ENCODE measurements around the gene TM6SF1. TPM values are rescaled to one million over a fixed set of nuclear protein-coding genes. Genes with fewer than 3 reads are reported as not detected.

TM6SF1 gene
- total and polyA plus RNA-seq, 9 of the 15 experiments (the other 6 are each of a cell fraction or from before 2014, with no cell fraction given) = 1.0 to 5.6 (median 3.5) TPM

DNA sequence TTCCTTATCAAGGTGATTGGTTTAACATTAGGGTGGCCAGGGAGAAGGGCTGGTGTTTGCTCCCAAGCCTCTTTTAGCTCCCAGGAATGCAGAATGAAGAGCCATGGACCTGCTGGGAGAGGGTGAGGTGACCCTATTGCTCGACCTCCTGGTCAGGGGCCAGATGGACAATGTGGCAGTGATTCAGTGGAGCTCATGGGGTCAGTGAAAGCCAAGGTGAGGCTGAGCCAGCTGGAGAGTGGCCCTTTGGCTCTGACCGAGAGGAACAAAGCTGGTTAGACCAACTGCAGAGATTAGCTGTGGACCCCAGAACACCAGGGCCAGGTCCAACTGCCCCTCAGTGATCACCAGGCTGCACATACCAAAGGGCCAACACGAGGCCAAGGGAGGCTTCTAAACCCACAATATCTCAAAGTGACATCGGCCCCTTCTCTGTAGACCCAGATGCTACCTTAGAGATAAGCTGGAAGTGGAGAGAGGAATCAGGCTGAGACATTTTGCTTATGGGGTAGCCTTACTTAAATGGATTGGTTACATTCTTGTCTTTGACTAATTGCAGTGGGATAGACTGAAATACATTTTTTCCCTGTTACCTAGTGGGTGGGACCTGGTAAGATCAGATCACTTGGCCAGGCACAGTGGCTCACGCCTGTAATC lies 24.6 kb upstream of the TM6SF1 start:
- CTCF ChIA-PET (ENCODE audit: low intra/inter-chr PET ratio) = no interaction called here
- H3K9me1 ChIP-seq (ENCODE audit: control insufficient read depth, insufficient read depth, low read length) = no peaks in the 10 kb centered on the region
- no peaks in the 10 kb centered on the region for H4K20me1 ChIP-seq (replicated peaks; ENCODE audit: control insufficient read depth, insufficient read depth, low read length)
- in situ Hi-C loops (cut with MboI) = no loop called here
- peak overlapping the region in 1 of 2 experiments; percentile 72; a peak in 1 of 4 replicates for H3K9ac ChIP-seq (ENCODE audit: insufficient read depth in 1 of 2, low read depth in 2 of 2, low read length in 2 of 2)
- BruUV-seq (replicated peaks) = no TSS peak
- H3K27ac ChIP-seq (ENCODE audit: extremely low read depth, low read depth, low read length) = no peak overlapping the region
- peaks cover 5 to 17% of the 10 kb centered on the region in 2 experiments for H3K4me1 ChIP-seq (replicated peaks in 1 of 2; ENCODE audit: control insufficient read depth in 2 of 2, insufficient read depth in 2 of 2, low read length in 2 of 2)
- no peak overlapping the region for H3K4me3 ChIP-seq
- H3K36me3 ChIP-seq (ENCODE audit: control insufficient read depth, insufficient read depth, low read length) = no peaks in the 10 kb centered on the region
- peak in 2 of 4 experiments; percentile 37 to 47 for DNase-seq (ENCODE audit: extremely low read depth in 1 of 4, low spot score in 3 of 4)
- 6% methylated on average over 5 of the region's 5 CpGs for WGBS (ENCODE audit: insufficient coverage, low coverage, missing lambda C conversion rate)
- H3K9me3 ChIP-seq (replicated peaks; ENCODE audit: control insufficient read depth, insufficient read depth, low read depth, low read length) = no peaks in the 10 kb centered on the region
- intact Hi-C loops (cut with micrococcal nuclease) = no loop called here
- H3K4me2 ChIP-seq (ENCODE audit: insufficient read depth, low read length) = peak overlapping the region; percentile 43
- peak; percentile 58 for ATAC-seq
- POLR2A ChIA-PET = interaction anchor here (0.7 to 2.0 kb wide), 4 partner anchors 10 to 542 kb away, joined by 3 to 6 read pairs (median 3); no protein-coding TSS in a partner anchor
- peaks cover 2 to 8% of the 10 kb centered on the region in 2 experiments; a peak in 3 of 5 replicates for H3K27me3 ChIP-seq (ENCODE audit: control insufficient read depth in 2 of 2, insufficient read depth in 2 of 2, low read length in 2 of 2)
- no peaks in the 10 kb centered on the region for H3K79me2 ChIP-seq (ENCODE audit: control insufficient read depth, insufficient read depth, low read length)
- no peak for FAIRE-seq
- peak overlapping the region; percentile 17; the same call in 1 of the 2 replicates for H2AFZ ChIP-seq (ENCODE audit: low read depth, low read length)
- TF ChIP-seq SMARCB1 (IDR thresholded peaks at IDR 0.05; ENCODE audit: insufficient read length, low read depth) (no peak), THRAP3 (IDR thresholded peaks at IDR 0.05; ENCODE audit: borderline replicate concordance) (no peak), SPI1 (IDR thresholded peaks at IDR 0.05; ENCODE audit: borderline replicate concordance, low read depth, low read length) (no peak), TAL1 (IDR thresholded peaks at IDR 0.05) (peak; percentile 41), USF2 (CRISPR knock-in tag; IDR thresholded peaks at IDR 0.05) (no peak), SMARCE1 (IDR thresholded peaks at IDR 0.05) (peak; percentile 20; the same call in 1 of the 2 replicates), IFI16 (CRISPR knock-in tag; IDR thresholded peaks at IDR 0.05) (no peak), ZFP30 (CRISPR knock-in tag; IDR thresholded peaks at IDR 0.05; ENCODE audit: borderline replicate concordance) (no peak), PURB (CRISPR knock-in tag; IDR thresholded peaks at IDR 0.05; ENCODE audit: low read depth) (no peak), ZNF77 (CRISPR knock-in tag; IDR thresholded peaks at IDR 0.05) (no peak), HDAC6 (IDR thresholded peaks at IDR 0.05; ENCODE audit: low read depth, low read length) (no peak), CBX2 (IDR thresholded peaks at IDR 0.05; ENCODE audit: insufficient read depth, low read length, poor library complexity, severe bottlenecking) (no peak), VEZF1 (CRISPR knock-in tag; IDR thresholded peaks at IDR 0.05) (0 out of 2 replicates have a peak, but pooled peaks have one; percentile 26), SMARCA4 (IDR thresholded peaks at IDR 0.05) (0 out of 2 replicates have a peak, but pooled peaks have one; percentile 39), PTTG1 (tag; IDR thresholded peaks at IDR 0.05; ENCODE audit: low read depth) (no peak), ZNF140 (CRISPR knock-in tag; IDR thresholded peaks at IDR 0.05) (no peak), ZSCAN29 (IDR thresholded peaks at IDR 0.05) (no peak), PHB (CRISPR knock-in tag; IDR thresholded peaks at IDR 0.05) (no peak), RBBP5 (IDR thresholded peaks at IDR 0.05; ENCODE audit: borderline replicate concordance, insufficient read depth, low read length, poor library complexity, severe bottlenecking) (no peak)
- TF ChIP-seq, protein P1, sequence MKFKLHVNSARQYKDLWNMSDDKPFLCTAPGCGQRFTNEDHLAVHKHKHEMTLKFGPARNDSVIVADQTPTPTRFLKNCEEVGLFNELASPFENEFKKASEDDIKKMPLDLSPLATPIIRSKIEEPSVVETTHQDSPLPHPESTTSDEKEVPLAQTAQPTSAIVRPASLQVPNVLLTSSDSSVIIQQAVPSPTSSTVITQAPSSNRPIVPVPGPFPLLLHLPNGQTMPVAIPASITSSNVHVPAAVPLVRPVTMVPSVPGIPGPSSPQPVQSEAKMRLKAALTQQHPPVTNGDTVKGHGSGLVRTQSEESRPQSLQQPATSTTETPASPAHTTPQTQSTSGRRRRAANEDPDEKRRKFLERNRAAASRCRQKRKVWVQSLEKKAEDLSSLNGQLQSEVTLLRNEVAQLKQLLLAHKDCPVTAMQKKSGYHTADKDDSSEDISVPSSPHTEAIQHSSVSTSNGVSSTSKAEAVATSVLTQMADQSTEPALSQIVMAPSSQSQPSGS (CRISPR knock-in tag; IDR thresholded peaks at IDR 0.05) = no peak

All from K562 (cell line).